B cell (primary cell): ENCODE data around the gene TCF21. TPM values are rescaled to one million over a fixed set of nuclear protein-coding genes. Genes with fewer than 3 reads are reported as not detected.

ENCODE experiments used
- ATAC-seq: fragments of 200-7000 bp; cut with Tn5 transposase; one replicate; pipeline ENCODE4 v1.10.0; 2021; ENCODE audit warnings: low read depth, mild to moderate bottlenecking, moderate number of reproducible peaks, moderate library complexity
- CTCF ChIA-PET: fragments of 350-600 bp; sonication (Branson Sonifier 250); formaldehyde crosslinking; loops from one replicate; lab custom pipeline; 2021; ENCODE audit warnings: antibody characterized with exemption, inconsistent platforms; lab: Charles Lee
- POLR2A ChIA-PET: fragments of 350-600 bp; sonication (Branson Sonifier 250); formaldehyde crosslinking; loops from one replicate; lab custom pipeline; 2021; ENCODE audit warnings: antibody characterized with exemption; lab: Charles Lee
- DNase-seq: peaks from one replicate; pipeline ENCODE4 v3.0.0; 2013
- H2AFZ ChIP-seq: 2 replicates; pipeline ENCODE4 v1.6.1; 2012; ENCODE audit warnings: mild to moderate bottlenecking, low read depth, low read length; ENCODE audit not compliant: insufficient read depth, poor library complexity, severe bottlenecking
- H3K27ac ChIP-seq, 2 donors: 1 replicate in 1 of 2; 2 replicates in 1 of 2; pipeline ENCODE4 v1.5.1; 2012 to 2013; ENCODE audit warnings: low read length in 2 of 2, mild to moderate bottlenecking in 2 of 2, moderate library complexity in 1 of 2
- H3K27me3 ChIP-seq, 4 experiments: fragments of 200-600 bp in 1 of 4; sonication (generic) in 1 of 4; replicated peaks in 1 of 4; 1 replicate in 2 of 4; 2 replicates in 2 of 4; pipeline versions ENCODE4 v1.6.1 to v1.7.0; 2013 to 2016; ENCODE audit warnings: low read length in 3 of 4, mild to moderate bottlenecking in 2 of 4, mixed read lengths in 1 of 4, moderate library complexity in 1 of 4; ENCODE audit not compliant: insufficient read depth in 4 of 4, control insufficient read depth in 3 of 4; ENCODE audit errors: control extremely low read depth in 1 of 4
- H3K36me3 ChIP-seq, 2 experiments: replicated peaks in 1 of 2; 1 replicate in 1 of 2; 2 replicates in 1 of 2; pipeline versions ENCODE4 v1.6.1 to v1.7.1; 2013; ENCODE audit warnings: low read length in 1 of 2; ENCODE audit not compliant: insufficient read depth in 2 of 2, control insufficient read depth in 1 of 2; ENCODE audit errors: control extremely low read depth in 1 of 2, extremely low read depth in 1 of 2
- H3K4me1 ChIP-seq, 2 donors: fragments of 200-600 bp in 1 of 2; sonication (generic) in 1 of 2; 1 replicate in 1 of 2; 2 replicates in 1 of 2; pipeline versions ENCODE4 v1.5.1 to v1.6.1; 2013 to 2017; ENCODE audit warnings: low read length in 2 of 2; ENCODE audit not compliant: control insufficient read depth in 2 of 2, insufficient read depth in 2 of 2
- H3K4me2 ChIP-seq: replicated peaks from 2 replicates; pipeline ENCODE3; 2012; ENCODE audit warnings: mild to moderate bottlenecking, low read depth, low read length; ENCODE audit not compliant: poor library complexity, severe bottlenecking
- H3K4me3 ChIP-seq, 5 experiments: fragments of 200-600 bp in 1 of 5; sonication (generic) in 1 of 5; 1 replicate in 3 of 5; 2 replicates in 2 of 5; pipeline versions ENCODE4 v1.5.1 to v1.7.0; 2011 to 2016; ENCODE audit warnings: low read length in 4 of 5, mild to moderate bottlenecking in 4 of 5, low read depth in 2 of 5, control low read depth in 1 of 5, moderate library complexity in 1 of 5; ENCODE audit not compliant: insufficient read depth in 1 of 5; ENCODE audit errors: control extremely low read depth in 1 of 5, extremely low read depth in 1 of 5
- H3K79me2 ChIP-seq: fragments of 200-600 bp; sonication (generic); one replicate; pipeline ENCODE4 v1.6.0; 2016; ENCODE audit warnings: low read length; ENCODE audit not compliant: control insufficient read depth, insufficient read depth
- H3K9ac ChIP-seq: fragments of 200-600 bp; sonication (generic); 2 replicates; pipeline ENCODE4 v1.6.1; 2017; ENCODE audit warnings: mild to moderate bottlenecking, low read length, moderate library complexity
- H3K9me3 ChIP-seq, 3 donors: one replicate each; pipeline versions ENCODE4 v1.6.1 to v1.7.1; 2013; ENCODE audit warnings: low read length in 2 of 3; ENCODE audit not compliant: control insufficient read depth in 2 of 3, insufficient read depth in 1 of 3; ENCODE audit errors: control extremely low read depth in 1 of 3
- H4K20me1 ChIP-seq: 2 replicates; pipeline ENCODE4 v1.6.0; 2012; ENCODE audit warnings: mild to moderate bottlenecking, low read length; ENCODE audit not compliant: insufficient read depth, control insufficient read depth, poor library complexity, severe bottlenecking
- H3K27ac Mint-ChIP-seq: one replicate; pipeline ENCODE4 v1.8.0; 2021; ENCODE audit warnings: mixed read lengths
- H3K27me3 Mint-ChIP-seq: one replicate; pipeline ENCODE4 v1.8.0; 2021; ENCODE audit warnings: mixed read lengths
- H3K4me1 Mint-ChIP-seq: one replicate; pipeline ENCODE4 v1.8.0; 2021; ENCODE audit warnings: mixed read lengths
- H3K4me3 Mint-ChIP-seq: one replicate; pipeline ENCODE4 v1.8.0; 2021; ENCODE audit warnings: mixed read lengths
- H3K9me3 Mint-ChIP-seq: one replicate; pipeline ENCODE4 v1.8.0; 2022; ENCODE audit warnings: mixed read lengths; ENCODE audit not compliant: insufficient read depth
- EZH2 ChIP-seq: IDR thresholded peaks from 2 replicates; pipeline ENCODE4 v1.6.1; 2012; ENCODE audit warnings: borderline replicate concordance, low read depth, mild to moderate bottlenecking, moderate library complexity, low read length; ENCODE audit not compliant: insufficient read depth, poor library complexity, severe bottlenecking
- WGBS: methylation state at CpG from one replicate; pipeline ENCODE4 v1.1.5; 2013; ENCODE audit warnings: missing lambda C conversion rate; ENCODE audit not compliant: insufficient coverage; 5-methylcytosine and 5-hydroxymethylcytosine counted together
- intact Hi-C: fragments of 100-400 bp; cut with micrococcal nuclease; formaldehyde crosslinking; loops from one replicate; pipeline ENCODE4 v1.10.0; 2022
- polyA plus RNA-seq: library from polyadenylated mRNA; depleted of rRNA; stranded (reverse); fragments of >200 nt; gene quantifications from 2 replicates; pipeline ENCODE4 v1.2.3, GENCODE V29; 2012
- total RNA-seq, 2 donors: library from RNA; stranded (reverse); fragments of 120-200 nt in 1 of 2; gene quantifications; 1 replicate in 1 of 2; 2 replicates in 1 of 2; pipeline versions ENCODE4 v1.2.3 to v1.2.4, GENCODE V29; 2013 to 2022
- TF ChIP-seq, protein P1 (sequence below): fragments of 200-600 bp; IDR thresholded peaks from one replicate; pipeline ENCODE4 v1.8.0; 2022; ENCODE audit warnings: antibody characterized with exemption, mild to moderate bottlenecking

The TCF21 gene
- total and polyA plus RNA-seq, 2 donors (not counting 1 experiment from before 2014, with no cell fraction given) = not detected

DNA sequence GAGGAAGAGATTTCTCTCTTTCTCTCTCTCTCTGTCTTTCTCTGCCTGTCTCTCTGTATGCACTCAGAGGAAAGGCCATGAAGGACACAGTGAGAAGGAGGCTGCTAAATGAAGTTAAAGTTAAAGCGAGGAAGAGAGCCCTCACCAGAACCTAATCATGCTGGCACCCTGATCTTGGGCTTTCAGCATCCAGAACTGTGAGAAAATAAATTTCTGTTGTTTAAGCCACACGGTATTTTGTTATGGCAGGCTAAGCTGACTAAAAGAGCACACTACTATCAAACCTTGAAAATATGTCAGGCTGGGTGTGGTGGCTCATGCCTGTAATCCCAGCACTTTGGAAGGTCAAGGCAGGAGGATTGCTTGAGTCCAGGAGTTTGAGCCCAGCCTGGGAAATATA lies 8.0 kb upstream of the TCF21 start:
- no peak for DNase-seq
- Mint-ChIP-seq H3K9me3 (no peaks in the 10 kb centered on the region), H3K4me1 (no peaks in the 10 kb centered on the region), H3K27ac (no peak overlapping the region), H3K4me3 (no peak overlapping the region), H3K27me3 (peaks cover 44% of the 10 kb centered on the region)
- H3K4me2 ChIP-seq = no peak overlapping the region
- no peak overlapping the region for H3K27ac ChIP-seq
- intact Hi-C loops = no loop called here
- H3K4me3 ChIP-seq = no peak overlapping the region
- no peaks in the 10 kb centered on the region for H3K9me3 ChIP-seq
- H4K20me1 ChIP-seq = no peaks in the 10 kb centered on the region
- peaks cover 0 to 11% (median 2%) of the 10 kb centered on the region in 4 experiments for H3K27me3 ChIP-seq
- ATAC-seq = no peak
- no peaks in the 10 kb centered on the region for H3K79me2 ChIP-seq
- WGBS = no CpG with 5 or more reads among the region's 2 CpGs
- H3K4me1 ChIP-seq = no peaks in the 10 kb centered on the region
- no peaks in the 10 kb centered on the region for H3K36me3 ChIP-seq
- ChIA-PET POLR2A (no interaction called here), CTCF (interaction anchor here (1.2 kb wide), 1 partner anchor 36 kb away, joined by 4 read pairs; no protein-coding TSS in a partner anchor)
- no peak for TF ChIP-seq EZH2
- TF ChIP-seq, protein P1, sequence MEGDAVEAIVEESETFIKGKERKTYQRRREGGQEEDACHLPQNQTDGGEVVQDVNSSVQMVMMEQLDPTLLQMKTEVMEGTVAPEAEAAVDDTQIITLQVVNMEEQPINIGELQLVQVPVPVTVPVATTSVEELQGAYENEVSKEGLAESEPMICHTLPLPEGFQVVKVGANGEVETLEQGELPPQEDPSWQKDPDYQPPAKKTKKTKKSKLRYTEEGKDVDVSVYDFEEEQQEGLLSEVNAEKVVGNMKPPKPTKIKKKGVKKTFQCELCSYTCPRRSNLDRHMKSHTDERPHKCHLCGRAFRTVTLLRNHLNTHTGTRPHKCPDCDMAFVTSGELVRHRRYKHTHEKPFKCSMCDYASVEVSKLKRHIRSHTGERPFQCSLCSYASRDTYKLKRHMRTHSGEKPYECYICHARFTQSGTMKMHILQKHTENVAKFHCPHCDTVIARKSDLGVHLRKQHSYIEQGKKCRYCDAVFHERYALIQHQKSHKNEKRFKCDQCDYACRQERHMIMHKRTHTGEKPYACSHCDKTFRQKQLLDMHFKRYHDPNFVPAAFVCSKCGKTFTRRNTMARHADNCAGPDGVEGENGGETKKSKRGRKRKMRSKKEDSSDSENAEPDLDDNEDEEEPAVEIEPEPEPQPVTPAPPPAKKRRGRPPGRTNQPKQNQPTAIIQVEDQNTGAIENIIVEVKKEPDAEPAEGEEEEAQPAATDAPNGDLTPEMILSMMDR = no peak
- H2AFZ ChIP-seq = no peak overlapping the region
- H3K9ac ChIP-seq = no peak overlapping the region

DNA sequence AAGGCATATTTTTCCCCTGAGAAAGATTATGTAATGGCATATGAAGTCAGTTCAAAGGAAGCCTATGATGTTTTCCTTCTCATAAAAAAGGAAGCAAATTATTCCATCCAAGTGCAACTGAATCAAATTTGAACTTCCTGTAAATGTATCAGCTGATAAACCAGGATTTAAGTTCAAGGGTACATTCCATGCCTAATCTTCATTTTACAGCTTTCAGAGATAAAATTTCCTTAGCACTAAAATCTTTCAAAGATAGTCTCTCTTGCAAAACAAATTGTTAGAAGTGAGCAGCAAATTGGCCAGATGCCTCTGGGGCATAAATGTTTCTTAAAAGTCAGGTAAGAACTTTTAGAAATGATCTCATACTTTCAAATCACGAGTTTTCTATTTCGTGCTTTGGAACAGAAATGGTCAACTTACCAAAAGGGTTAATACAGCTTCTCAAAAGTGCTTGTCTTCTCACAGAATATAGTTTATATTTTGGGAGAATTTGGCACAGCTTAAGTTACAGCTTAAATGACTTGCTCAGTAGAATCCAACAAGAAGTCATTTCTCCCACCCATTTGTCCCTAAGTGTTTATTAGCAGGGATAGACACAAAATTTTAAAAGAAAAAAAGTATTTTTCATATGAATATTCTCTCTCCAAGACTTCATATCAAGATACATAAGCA lies 2.7 kb upstream of the TCF21 start:
- H3K27me3 ChIP-seq = peaks cover 0 to 35% (median 24%) of the 10 kb centered on the region in 4 experiments
- POLR2A ChIA-PET = no interaction called here
- Mint-ChIP-seq H3K27me3 (peaks cover 75% of the 10 kb centered on the region), H3K27ac (no peak overlapping the region), H3K9me3 (no peaks in the 10 kb centered on the region), H3K4me1 (peaks cover 18% of the 10 kb centered on the region), H3K4me3 (no peak overlapping the region)
- no peak overlapping the region for H3K4me2 ChIP-seq
- H3K9ac ChIP-seq = no peak overlapping the region
- CTCF ChIA-PET = no interaction called here
- no peaks in the 10 kb centered on the region for H3K79me2 ChIP-seq
- no peak for DNase-seq
- peaks cover 12 to 23% of the 10 kb centered on the region in 2 donors for H3K4me1 ChIP-seq
- H3K4me3 ChIP-seq = no peak overlapping the region
- intact Hi-C loops = no loop called here
- WGBS = no CpG with 5 or more reads among the region's 2 CpGs
- no peak overlapping the region for H2AFZ ChIP-seq
- TF ChIP-seq, protein P1 = no peak
- no peak for TF ChIP-seq EZH2
- no peaks in the 10 kb centered on the region for H4K20me1 ChIP-seq
- H3K9me3 ChIP-seq = peaks cover 0 to 12% (median 0%) of the 10 kb centered on the region in 3 donors
- H3K36me3 ChIP-seq = no peaks in the 10 kb centered on the region
- no peak for ATAC-seq
- no peak overlapping the region for H3K27ac ChIP-seq
